CD14-positive monocyte (primary cell): Measurements from ENCODE around the gene GPR150. TPM values are rescaled to one million over a fixed set of nuclear protein-coding genes. Genes with fewer than 3 reads are reported as not detected.

Experiments used
- DNase-seq, 3 donors: peaks; one replicate each; pipeline ENCODE4 v3.0.0-alpha.2; 2011 to 2022
- H2AFZ ChIP-seq: 2 replicates; pipeline ENCODE4 v1.6.0; 2012; ENCODE audit warnings: mild to moderate bottlenecking, low read depth, low read length, inconsistent platforms; ENCODE audit not compliant: insufficient read depth, poor library complexity, severe bottlenecking
- H3K27ac ChIP-seq, 2 donors: 1 replicate in 1 of 2; 2 replicates in 1 of 2; pipeline ENCODE4 v1.5.1; 2012 to 2013; ENCODE audit warnings: low read length in 2 of 2, control low read depth in 1 of 2, inconsistent platforms in 1 of 2, low read depth in 1 of 2, mild to moderate bottlenecking in 1 of 2
- H3K27me3 ChIP-seq, 2 donors: one replicate each; pipeline versions ENCODE4 v1.6.0 to v1.6.1; 2011 to 2013; ENCODE audit warnings: low read length in 2 of 2; ENCODE audit not compliant: control insufficient read depth in 2 of 2, insufficient read depth in 2 of 2
- H3K36me3 ChIP-seq, 2 donors: replicated peaks in 1 of 2; 1 replicate in 1 of 2; 2 replicates in 1 of 2; pipeline versions ENCODE4 v1.5.1 to v1.6.1; 2012 to 2013; ENCODE audit warnings: low read length in 2 of 2, control low read depth in 1 of 2, inconsistent platforms in 1 of 2, mild to moderate bottlenecking in 1 of 2; ENCODE audit not compliant: insufficient read depth in 2 of 2, control insufficient read depth in 1 of 2
- H3K4me1 ChIP-seq, 2 donors: 1 replicate in 1 of 2; 2 replicates in 1 of 2; pipeline versions ENCODE4 v1.5.1 to v1.6.1; 2012 to 2013; ENCODE audit warnings: low read length in 2 of 2, control low read depth in 1 of 2, inconsistent platforms in 1 of 2, mild to moderate bottlenecking in 1 of 2, moderate library complexity in 1 of 2; ENCODE audit not compliant: insufficient read depth in 2 of 2, control insufficient read depth in 1 of 2
- H3K4me2 ChIP-seq: replicated peaks from 2 replicates; pipeline ENCODE3; 2012; ENCODE audit warnings: low read length, moderate library complexity, mild to moderate bottlenecking; ENCODE audit not compliant: poor library complexity, severe bottlenecking; ENCODE audit errors: extremely low read depth
- H3K4me3 ChIP-seq, 3 experiments: fragments of 200-600 bp in 1 of 3; sonication (generic) in 1 of 3; replicated peaks in 1 of 3; 1 replicate in 2 of 3; 2 replicates in 1 of 3; pipeline ENCODE4 v1.5.1; 2011 to 2013; ENCODE audit warnings: low read length in 3 of 3, mild to moderate bottlenecking in 3 of 3, control low read depth in 2 of 3, low read depth in 2 of 3, inconsistent platforms in 1 of 3, moderate library complexity in 1 of 3
- H3K79me2 ChIP-seq: 2 replicates; pipeline ENCODE4 v1.6.0; 2012; ENCODE audit warnings: mild to moderate bottlenecking, control low read depth, inconsistent platforms, low read length, moderate library complexity; ENCODE audit not compliant: insufficient read depth
- H3K9ac ChIP-seq: 2 replicates; pipeline ENCODE4 v1.6.0; 2017; ENCODE audit warnings: low read length, mild to moderate bottlenecking; ENCODE audit not compliant: insufficient read depth, poor library complexity, severe bottlenecking
- H3K9me3 ChIP-seq, 2 donors: replicated peaks in 1 of 2; 1 replicate in 1 of 2; 2 replicates in 1 of 2; pipeline versions ENCODE4 v1.5.1 to v1.6.1; 2012 to 2013; ENCODE audit warnings: low read length in 2 of 2, control low read depth in 1 of 2; ENCODE audit not compliant: control insufficient read depth in 1 of 2, insufficient read depth in 1 of 2
- H4K20me1 ChIP-seq: 2 replicates; pipeline ENCODE4 v1.6.0; 2012; ENCODE audit warnings: mild to moderate bottlenecking, low read length, control low read depth, moderate library complexity; ENCODE audit not compliant: insufficient read depth
- H3K27ac Mint-ChIP-seq, 7 donors: one replicate each; pipeline ENCODE4 v1.8.0; 2020; ENCODE audit warnings: mild to moderate bottlenecking in 7 of 7, mixed read lengths in 7 of 7, moderate library complexity in 6 of 7, inconsistent platforms in 2 of 7
- H3K27me3 Mint-ChIP-seq, 3 donors: one replicate each; pipeline ENCODE4 v1.8.0; 2021 to 2022; ENCODE audit warnings: low read depth in 3 of 3, mild to moderate bottlenecking in 3 of 3, mixed read lengths in 3 of 3, moderate library complexity in 3 of 3, inconsistent platforms in 1 of 3
- H3K36me3 Mint-ChIP-seq, 2 donors: one replicate each; pipeline ENCODE4 v1.8.0; 2020; ENCODE audit warnings: mixed read lengths in 2 of 2, inconsistent platforms in 1 of 2, mild to moderate bottlenecking in 1 of 2
- H3K4me1 Mint-ChIP-seq: one replicate; pipeline ENCODE4 v1.8.0; 2020; ENCODE audit warnings: mild to moderate bottlenecking, mixed read lengths
- H3K4me3 Mint-ChIP-seq, 2 donors: one replicate each; pipeline ENCODE4 v1.8.0; 2020; ENCODE audit warnings: mild to moderate bottlenecking in 2 of 2, mixed read lengths in 2 of 2, moderate library complexity in 1 of 2
- H3K9me3 Mint-ChIP-seq, 7 donors: one replicate each; pipeline ENCODE4 v1.8.0; 2020 to 2022; ENCODE audit warnings: mixed read lengths in 7 of 7, mild to moderate bottlenecking in 6 of 7, moderate library complexity in 6 of 7, inconsistent platforms in 2 of 7
- WGBS: methylation state at CpG from one replicate; pipeline ENCODE4 v1.1.5; 2013; ENCODE audit warnings: missing lambda C conversion rate; ENCODE audit not compliant: insufficient coverage; 5-methylcytosine and 5-hydroxymethylcytosine counted together
- intact Hi-C, 2 donors: fragments of 100-400 bp; cut with micrococcal nuclease; formaldehyde crosslinking; loops; one replicate each; pipeline versions ENCODE4 v1.15.0 to v1.15.1; 2023
- polyA plus RNA-seq, 3 donors: library from polyadenylated mRNA; depleted of rRNA in 1 of 3; unstranded in 2 of 3; stranded (reverse) in 1 of 3; fragments of 300-500 nt in 2 of 3; fragments of >200 nt in 1 of 3; fragmentation: Illumina TruSeq in 2 of 3; gene quantifications; 1 replicate in 2 of 3; 2 replicates in 1 of 3; pipeline ENCODE4 v1.2.3, GENCODE V29; 2012 to 2021
- TF ChIP-seq, protein P1 (sequence below): fragments of 200-600 bp; IDR thresholded peaks from one replicate; pipeline ENCODE4 v1.8.0; 2022; ENCODE audit warnings: antibody characterized with exemption, mild to moderate bottlenecking

The GPR150 gene
- polyA plus RNA-seq, 3 donors, result not detected

DNA sequence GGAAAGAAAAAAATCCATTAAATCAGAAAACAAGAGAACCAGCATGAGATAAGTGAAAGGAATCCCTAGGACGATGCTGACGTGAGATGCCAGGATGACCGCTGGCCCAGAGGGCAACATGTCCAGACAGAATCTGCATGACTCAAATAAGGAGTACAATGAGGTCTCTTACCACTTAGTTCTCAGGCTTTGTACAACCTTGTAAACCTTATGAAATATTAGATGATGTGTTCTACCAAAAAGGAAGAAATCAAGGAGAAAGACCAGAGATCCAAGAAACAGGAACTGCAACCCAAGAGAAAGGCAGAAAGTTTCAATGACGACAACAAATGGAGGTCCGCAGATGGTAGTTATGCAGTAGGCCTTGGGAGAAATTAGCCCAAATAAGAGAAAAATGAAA, 2.8 kb upstream of the GPR150 start:
- H3K36me3 Mint-ChIP-seq, result no peaks in the 10 kb centered on the region
- Histone ChIP-seq H3K4me1 (peaks cover 20 to 30% of the 10 kb centered on the region in 2 donors), H3K9me3 (peaks cover 0 to 6% of the 10 kb centered on the region in 2 donors), H2AFZ (no peak overlapping the region), H3K27me3 (peaks cover 17 to 25% of the 10 kb centered on the region in 2 donors), H3K4me3 (no peak overlapping the region), H3K27ac (no peak overlapping the region), H3K79me2 (no peaks in the 10 kb centered on the region), H4K20me1 (no peaks in the 10 kb centered on the region), H3K9ac (no peak overlapping the region), H3K4me2 (no peak overlapping the region), H3K36me3 (no peaks in the 10 kb centered on the region)
- TF ChIP-seq, protein P1, sequence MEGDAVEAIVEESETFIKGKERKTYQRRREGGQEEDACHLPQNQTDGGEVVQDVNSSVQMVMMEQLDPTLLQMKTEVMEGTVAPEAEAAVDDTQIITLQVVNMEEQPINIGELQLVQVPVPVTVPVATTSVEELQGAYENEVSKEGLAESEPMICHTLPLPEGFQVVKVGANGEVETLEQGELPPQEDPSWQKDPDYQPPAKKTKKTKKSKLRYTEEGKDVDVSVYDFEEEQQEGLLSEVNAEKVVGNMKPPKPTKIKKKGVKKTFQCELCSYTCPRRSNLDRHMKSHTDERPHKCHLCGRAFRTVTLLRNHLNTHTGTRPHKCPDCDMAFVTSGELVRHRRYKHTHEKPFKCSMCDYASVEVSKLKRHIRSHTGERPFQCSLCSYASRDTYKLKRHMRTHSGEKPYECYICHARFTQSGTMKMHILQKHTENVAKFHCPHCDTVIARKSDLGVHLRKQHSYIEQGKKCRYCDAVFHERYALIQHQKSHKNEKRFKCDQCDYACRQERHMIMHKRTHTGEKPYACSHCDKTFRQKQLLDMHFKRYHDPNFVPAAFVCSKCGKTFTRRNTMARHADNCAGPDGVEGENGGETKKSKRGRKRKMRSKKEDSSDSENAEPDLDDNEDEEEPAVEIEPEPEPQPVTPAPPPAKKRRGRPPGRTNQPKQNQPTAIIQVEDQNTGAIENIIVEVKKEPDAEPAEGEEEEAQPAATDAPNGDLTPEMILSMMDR, result no peak
- intact Hi-C loops, result no loop called here
- H3K4me1 Mint-ChIP-seq, result peaks cover 24% of the 10 kb centered on the region
- no peak overlapping the region for H3K4me3 Mint-ChIP-seq
- peaks cover 2 to 15% (median 8%) of the 10 kb centered on the region in 7 donors for H3K9me3 Mint-ChIP-seq
- H3K27me3 Mint-ChIP-seq, result peaks cover 20 to 34% (median 24%) of the 10 kb centered on the region in 3 donors
- no peak for DNase-seq
- peak overlapping the region in 1 of 7 donors; percentile 65 for H3K27ac Mint-ChIP-seq
- WGBS, result 92% methylated on average over 2 of the region's 5 CpGs

DNA sequence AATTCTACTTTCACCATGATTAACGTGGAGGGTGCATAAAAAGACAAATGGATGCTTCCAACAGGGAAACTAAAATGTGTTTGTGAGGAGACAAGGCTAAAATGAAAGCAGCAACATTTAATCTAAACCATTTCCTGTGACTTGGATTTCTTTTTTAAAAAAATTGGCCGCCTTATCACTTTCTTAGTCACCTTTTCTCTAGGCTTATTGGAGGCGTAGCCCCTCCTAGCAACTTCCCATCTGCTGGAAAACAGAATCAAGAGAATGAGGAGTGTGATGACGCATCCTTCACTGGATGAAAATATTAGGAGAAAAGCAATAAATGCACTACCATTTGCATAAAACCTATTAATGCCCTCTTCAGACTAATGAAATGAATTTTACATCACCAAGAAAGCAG, 791 bp upstream of the GPR150 start:
- peak overlapping the region; percentile 88 for H2AFZ ChIP-seq
- Mint-ChIP-seq H3K27me3 (peaks cover 22 to 34% (median 24%) of the 10 kb centered on the region in 3 donors), H3K9me3 (peaks cover 0 to 3% (median 0%) of the 10 kb centered on the region in 7 donors), H3K4me1 (peaks cover 32% of the 10 kb centered on the region), H3K36me3 (no peaks in the 10 kb centered on the region), H3K4me3 (peak overlapping the region; percentile 89 to 98), H3K27ac (no peak overlapping the region)
- no peaks in the 10 kb centered on the region for H3K9me3 ChIP-seq
- no peaks in the 10 kb centered on the region for H4K20me1 ChIP-seq
- H3K36me3 ChIP-seq, result no peaks in the 10 kb centered on the region
- H3K27me3 ChIP-seq, result peaks cover 22 to 25% of the 10 kb centered on the region in 2 donors
- no peak for DNase-seq
- H3K9ac ChIP-seq, result no peak overlapping the region
- intact Hi-C loops, result no loop called here
- H3K4me2 ChIP-seq, result peak overlapping the region; percentile 99
- peaks cover 25 to 38% of the 10 kb centered on the region in 2 donors for H3K4me1 ChIP-seq
- TF ChIP-seq, protein P1, result no peak
- no CpG with 5 or more reads among the region's 4 CpGs for WGBS
- H3K79me2 ChIP-seq, result no peaks in the 10 kb centered on the region
- H3K27ac ChIP-seq, result no peak overlapping the region
- peak overlapping the region in 1 of 3 experiments; percentile 81 for H3K4me3 ChIP-seq
